SK-N-SH treated with all-trans-retinoic acid at 6 μM for 48 hours (cell line): ENCODE measurements around the gene CPB1.
"Not testable (repeated sequence)": the region's sequence is repeated elsewhere in the genome, so short reads cannot be mapped to it uniquely, and the experiment has no call there.

Source experiments
- ARNTL ChIP-seq: fragments of 450-650 bp; formaldehyde crosslinking; IDR thresholded peaks from 2 replicates; pipeline ENCODE4 v1.5.0; 2020; ENCODE audit warnings: low read depth, mild to moderate bottlenecking, moderate library complexity, borderline replicate concordance
- BACH2 ChIP-seq: fragments of 250-450 bp; sonication (Bioruptor Pico); IDR thresholded peaks from 2 replicates; pipeline ENCODE4 v1.9.0; 2021; ENCODE audit warnings: mild to moderate bottlenecking, borderline replicate concordance
- CREB5 ChIP-seq: fragments of 250-450 bp; sonication (Bioruptor Pico); IDR thresholded peaks from 2 replicates; pipeline ENCODE4 v1.5.1; 2020; ENCODE audit warnings: low read depth, mild to moderate bottlenecking, moderate library complexity
- CSRNP3 ChIP-seq: fragments of 250-450 bp; sonication (Bioruptor Pico); IDR thresholded peaks from 2 replicates; pipeline ENCODE4 v1.5.1; 2021; ENCODE audit warnings: mild to moderate bottlenecking, moderate library complexity
- GLIS3 ChIP-seq: fragments of 250-450 bp; sonication (Bioruptor Pico); IDR thresholded peaks from 2 replicates; pipeline ENCODE4 v1.5.0; 2020; ENCODE audit warnings: mild to moderate bottlenecking, moderate library complexity
- PATZ1 ChIP-seq: fragments of 250-450 bp; sonication (Bioruptor Pico); IDR thresholded peaks from 2 replicates; pipeline ENCODE4 v1.8.0; 2020; ENCODE audit warnings: mild to moderate bottlenecking, moderate library complexity, borderline replicate concordance
- RARB ChIP-seq: fragments of 250-450 bp; sonication (Bioruptor Pico); IDR thresholded peaks from 2 replicates; pipeline ENCODE4 v1.8.0; 2021; ENCODE audit warnings: mild to moderate bottlenecking, moderate library complexity
- SNAI2 ChIP-seq: fragments of 250-450 bp; sonication (Bioruptor Pico); IDR thresholded peaks from 2 replicates; pipeline ENCODE4 v1.5.0; 2020; ENCODE audit warnings: mild to moderate bottlenecking, moderate library complexity
- TCF4 ChIP-seq: fragments of 250-450 bp; sonication (Bioruptor Pico); IDR thresholded peaks from 2 replicates; pipeline ENCODE4 v1.8.0; 2021; ENCODE audit warnings: mild to moderate bottlenecking, moderate library complexity, borderline replicate concordance
- TOX ChIP-seq: fragments of 250-450 bp; sonication (Bioruptor Pico); IDR thresholded peaks from 2 replicates; pipeline ENCODE4 v1.8.0; 2021; ENCODE audit warnings: mild to moderate bottlenecking, moderate library complexity, borderline replicate concordance
- TSHZ2 ChIP-seq: fragments of 250-450 bp; sonication (Bioruptor Pico); IDR thresholded peaks from 2 replicates; pipeline ENCODE4 v1.5.0; 2020; ENCODE audit warnings: mild to moderate bottlenecking, moderate library complexity
- ZNF70 ChIP-seq: fragments of 450-650 bp; formaldehyde crosslinking; IDR thresholded peaks from 2 replicates; pipeline ENCODE4 v1.5.0; 2020; ENCODE audit warnings: mild to moderate bottlenecking, moderate library complexity

GRCh38 chr3:148785026-148785425 is 42.6 kb upstream of the CPB1 start:
- not testable (repeated sequence) for TF ChIP-seq RARB (CRISPR knock-in tag); GLIS3 (CRISPR knock-in tag); TCF4 (CRISPR knock-in tag); TOX (CRISPR knock-in tag); ZNF70 (CRISPR knock-in tag); PATZ1 (CRISPR knock-in tag); ARNTL; SNAI2; BACH2 (CRISPR knock-in tag); TSHZ2 (CRISPR knock-in tag); CREB5 (CRISPR knock-in tag); CSRNP3 (CRISPR knock-in tag)
